GM19043 (cell line): ENCODE results near the gene LATS2.

Experiments used
- ATAC-seq: cut with Tn5 transposase; IDR thresholded peaks from one replicate; pipeline ENCODE4 v1.9.1; 2021; ENCODE audit warnings: low read depth; ENCODE audit not compliant: unreplicated experiment

LATS2 gene

DNA sequence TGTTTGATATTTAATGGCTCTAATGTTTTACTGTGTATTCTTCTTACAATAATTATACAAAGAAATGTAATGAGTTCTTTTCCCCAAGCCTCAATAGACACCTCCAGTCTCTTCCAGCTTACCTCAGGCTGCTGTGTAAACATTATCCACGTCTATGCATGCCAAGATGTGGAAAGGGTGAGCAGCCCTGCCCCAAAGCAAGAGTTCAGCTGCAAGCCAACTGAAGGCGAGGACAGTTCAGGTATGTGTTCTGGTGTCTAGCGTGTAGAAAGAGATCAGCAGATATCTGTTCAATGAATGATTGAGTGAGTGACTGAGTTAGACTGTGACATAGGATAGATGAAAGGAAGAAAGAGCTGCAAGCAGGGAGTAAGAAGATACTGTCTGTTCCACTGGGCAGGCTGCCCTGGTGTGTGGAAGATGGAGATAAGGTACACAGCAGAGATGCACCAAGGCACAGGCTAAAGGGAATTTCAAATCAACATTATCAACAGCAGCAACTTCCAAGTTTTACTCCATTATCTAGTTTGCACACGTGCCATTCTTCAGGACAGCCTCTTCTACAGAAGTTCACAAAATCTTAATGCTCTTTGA lies 66.0 kb downstream of the LATS2 start:
- no peak for ATAC-seq

DNA sequence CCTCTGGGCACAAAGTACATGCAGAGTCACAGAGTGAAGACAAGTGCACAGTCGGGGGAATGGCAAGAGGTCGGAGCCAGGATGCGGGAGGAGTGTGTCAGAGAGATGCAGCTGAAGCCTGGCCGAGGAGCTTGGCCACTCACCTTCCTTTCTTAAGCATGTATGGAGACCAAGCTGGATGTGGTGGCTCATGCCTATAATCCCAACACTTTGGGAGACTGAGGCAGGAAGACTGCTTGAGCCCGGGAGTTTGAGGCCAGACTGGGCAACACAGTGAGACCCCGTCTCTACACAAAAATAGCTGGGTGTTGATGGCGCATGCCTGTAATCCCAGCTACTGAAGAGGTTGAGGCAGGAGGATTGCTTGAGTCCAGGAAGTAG lies 67.0 kb downstream of the LATS2 start:
- ATAC-seq: no peak

DNA sequence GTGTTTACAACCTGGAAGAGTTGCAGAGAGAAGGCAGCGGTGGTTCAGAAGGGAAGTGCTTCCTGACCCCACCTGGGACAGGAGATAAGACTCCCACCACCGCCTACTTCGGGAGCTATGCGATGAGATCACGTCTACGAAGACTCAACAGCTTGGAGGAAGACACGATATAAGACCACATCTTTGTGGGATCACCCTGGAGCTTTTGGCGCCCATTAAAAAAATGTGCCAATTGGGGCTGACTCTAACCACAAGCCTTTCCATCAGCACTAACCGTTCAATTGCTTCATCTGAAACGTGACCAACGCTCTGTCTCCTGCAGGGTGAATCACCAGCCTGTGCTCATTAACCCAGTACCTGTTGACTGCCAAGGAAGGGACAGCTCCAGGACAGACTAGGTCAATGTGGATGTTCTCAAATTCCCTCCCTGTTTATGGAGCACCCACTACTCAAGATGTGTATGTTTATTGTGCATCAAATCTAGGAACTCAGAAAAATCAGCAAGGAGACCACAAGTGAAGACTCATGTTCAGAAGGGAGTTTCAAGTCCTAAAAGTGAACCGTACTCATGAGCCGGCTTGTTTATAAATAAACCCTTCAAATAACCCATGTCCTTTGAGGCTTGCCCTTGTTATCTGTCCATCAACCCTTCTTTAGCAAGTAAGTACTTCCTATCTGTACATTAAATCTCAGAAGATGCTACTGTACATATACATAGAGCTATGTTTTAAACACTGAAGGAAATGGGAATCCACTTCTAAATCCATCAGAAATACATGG lies 67.5 kb downstream of the LATS2 start:
- no peak for ATAC-seq

DNA sequence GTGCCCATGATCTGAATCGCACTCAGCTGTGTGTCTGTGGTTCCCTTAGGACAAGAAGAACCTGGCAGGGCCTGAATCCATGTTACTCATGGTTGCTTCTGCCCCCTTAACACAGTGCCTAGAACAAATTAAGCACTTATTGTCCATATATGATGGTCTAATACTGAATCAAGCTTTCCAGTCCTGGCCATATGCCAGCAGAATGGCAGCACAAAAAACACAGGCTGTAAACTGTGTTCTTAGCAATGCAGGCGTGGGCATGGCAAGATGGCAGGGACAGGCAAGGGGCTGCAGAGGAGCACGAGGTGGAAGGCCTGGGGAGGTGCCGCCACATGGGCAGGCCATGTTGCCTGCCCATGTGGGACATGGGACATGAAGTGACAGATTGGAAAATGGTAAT lies 68.2 kb downstream of the LATS2 start:
- no peak for ATAC-seq

DNA sequence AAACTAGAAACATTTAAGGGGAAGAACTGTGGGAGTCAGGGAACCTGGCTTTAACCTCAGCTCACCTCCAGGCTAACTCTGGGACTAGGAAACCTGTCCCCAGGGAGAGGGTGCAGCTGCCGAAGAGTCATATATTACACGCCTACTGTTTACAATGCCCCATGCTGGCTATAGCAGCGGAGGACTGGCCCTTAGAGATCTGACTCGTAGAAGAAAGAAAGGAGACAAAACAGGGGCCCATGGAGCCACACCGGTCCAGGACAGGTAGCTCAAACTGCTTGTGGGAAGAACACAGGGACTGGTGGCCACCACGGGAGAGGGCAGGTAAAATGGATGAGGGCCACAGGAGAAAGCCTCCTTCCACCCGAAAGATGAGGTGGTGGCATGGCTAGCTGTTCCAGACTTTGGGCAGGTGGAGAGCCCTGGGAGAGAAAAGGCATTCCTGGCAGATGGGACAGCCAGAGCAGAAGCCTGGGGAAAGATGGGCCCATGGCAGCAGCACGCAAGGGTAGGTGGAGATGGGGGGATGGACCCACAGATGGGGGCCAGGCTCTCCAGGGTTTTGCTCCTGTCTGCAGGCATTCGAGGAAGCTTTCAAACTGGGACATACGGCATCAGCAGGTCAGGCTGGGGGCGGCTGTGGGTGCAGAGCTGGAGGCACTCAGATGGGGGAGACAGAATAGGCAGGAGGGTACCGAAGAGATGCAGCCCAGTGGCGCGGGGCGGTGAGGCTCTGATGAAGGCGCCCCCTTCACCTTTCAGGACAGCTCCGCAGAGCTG lies 69.5 kb downstream of the LATS2 start:
- ATAC-seq: no peak

DNA sequence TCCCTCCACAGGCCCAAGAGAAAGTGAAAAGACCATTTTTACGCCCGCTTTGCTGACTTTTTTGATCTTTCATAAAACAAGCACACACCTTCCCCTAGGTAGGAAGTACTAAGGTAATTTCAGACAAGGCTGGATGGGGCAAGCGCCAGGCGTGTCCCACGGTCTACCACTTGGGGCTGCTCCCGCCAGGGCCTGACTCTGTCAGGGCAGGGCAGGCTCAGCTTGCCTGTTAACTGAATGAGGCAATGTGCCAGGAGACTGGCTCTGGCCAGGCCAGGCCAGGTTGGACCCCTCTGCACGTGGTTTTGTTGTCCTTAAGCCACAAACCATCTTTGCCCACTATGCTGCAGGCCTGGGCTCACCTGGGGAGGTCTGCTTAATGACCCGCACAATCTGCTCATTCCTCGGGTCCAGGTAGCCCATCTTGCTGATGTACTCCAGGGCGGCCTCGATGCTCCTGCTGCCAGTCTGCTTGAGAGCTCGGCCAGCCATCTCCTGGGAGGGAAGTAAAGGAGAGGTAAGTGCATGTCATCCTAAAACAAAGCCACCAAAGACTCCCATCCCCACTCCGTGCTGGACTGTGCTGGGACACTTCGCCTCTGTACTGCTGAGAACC lies 70.4 kb downstream of the LATS2 start:
- no peak for ATAC-seq

DNA sequence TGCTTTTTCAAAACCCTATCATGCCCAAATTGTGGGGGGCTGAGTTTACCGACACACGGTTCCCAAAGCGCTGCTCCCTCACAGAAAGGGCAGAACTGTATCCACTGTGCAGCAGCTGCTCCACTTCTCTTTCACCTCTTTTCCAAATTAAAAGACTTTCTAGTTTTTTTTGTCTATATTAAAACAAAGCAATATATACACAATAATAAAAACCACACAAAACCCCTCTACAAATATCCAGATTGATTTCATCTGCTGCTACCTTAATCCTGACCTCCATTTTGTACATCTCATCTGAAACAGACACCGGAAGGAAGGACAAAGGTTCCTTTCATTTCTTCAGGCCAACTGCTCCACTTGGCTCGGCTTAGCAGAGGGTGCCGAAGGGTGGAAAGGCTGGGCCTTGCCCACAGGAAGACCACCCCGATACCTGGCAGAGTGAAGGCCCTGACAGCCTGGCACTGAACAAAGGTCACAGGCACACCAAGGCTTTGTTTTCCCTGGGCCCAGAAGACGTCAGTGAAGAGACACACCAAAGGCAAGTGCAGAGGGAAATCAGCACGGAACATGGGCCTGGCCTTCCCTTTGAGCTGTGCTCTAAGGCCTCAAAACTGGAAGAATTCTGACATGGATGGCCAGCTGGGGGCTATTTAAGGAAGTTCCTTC lies 71.6 kb downstream of the LATS2 start:
- no peak for ATAC-seq

DNA sequence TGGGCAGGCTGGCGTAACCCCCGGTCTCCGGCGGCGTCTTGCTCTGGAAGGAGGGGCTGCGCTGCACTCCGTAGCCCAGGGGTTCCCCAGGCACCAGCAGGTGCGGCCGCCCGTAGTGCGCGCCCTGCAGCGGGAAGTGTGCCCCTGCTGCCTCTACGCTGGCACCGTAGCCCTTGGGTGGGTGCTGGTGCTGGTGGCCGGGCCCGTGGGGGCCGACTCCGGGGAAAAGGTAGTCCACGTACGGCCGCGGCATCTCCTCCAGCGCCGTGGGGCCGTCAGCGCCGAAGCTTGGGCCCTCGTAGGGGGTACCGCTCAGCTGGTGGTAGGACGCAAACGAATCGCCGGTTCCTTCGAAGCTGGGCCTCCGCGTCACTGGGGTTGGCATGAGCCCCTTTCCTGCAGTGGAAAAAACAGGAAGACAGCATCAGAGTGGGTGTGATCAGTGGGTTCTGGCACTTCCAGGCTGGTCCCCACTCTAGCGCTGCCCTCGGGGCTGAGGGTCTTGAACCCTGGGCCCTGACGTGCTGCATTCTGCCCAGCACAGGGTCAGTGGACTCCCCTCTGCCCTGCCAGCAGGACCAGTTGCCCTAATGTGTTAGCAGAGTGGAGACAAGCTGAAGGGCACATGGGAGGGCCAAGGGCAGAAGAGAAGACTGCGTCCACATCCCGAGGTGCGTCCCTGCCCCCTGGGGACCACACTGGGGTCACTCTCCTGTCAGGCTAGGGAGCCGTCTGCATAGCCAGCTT lies 72.3 kb downstream of the LATS2 start:
- ATAC-seq: no peak

DNA sequence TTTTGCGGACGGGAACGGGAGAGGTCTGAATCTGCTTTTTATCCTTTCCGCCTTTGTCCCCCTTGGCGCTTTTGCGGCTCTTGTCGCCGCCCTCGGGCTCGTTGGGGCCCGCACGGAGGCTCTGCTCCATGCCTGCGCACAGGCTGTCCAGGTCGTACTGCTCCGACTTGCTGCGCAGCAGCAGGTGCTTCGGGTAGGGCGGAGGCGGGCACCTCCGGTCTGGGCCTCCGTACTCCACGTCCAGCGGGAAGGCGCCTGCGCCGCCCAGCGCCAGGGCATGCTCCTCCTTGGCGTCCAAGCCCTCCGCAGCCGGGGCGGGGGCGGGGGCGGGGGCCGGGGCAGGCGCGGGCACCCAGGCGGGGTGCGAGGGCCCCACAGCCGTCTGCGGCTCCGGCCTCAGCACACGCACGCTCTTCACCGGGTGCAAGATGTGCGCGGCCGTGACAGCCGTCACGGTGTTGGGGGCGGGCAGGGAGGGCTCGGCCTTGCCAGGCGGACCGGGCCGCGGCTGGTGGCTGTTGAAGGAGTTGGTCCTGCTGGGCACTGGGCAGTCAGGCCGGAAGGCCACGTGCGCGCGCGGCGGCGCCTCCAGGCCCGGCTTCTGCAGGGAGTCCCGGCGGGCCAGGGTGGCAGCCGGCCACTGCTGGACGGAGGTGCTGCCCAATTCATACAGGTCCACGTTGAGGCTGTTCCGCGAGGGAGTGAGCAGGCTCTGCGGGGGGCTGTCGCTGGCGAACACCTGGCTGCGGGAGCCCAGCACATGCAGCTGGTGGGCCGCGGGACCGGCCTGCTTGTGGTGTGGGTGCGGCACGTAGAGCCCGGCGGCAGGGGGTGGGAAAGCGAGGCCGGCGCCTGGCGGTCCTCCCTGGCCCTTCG lies 73.1 kb downstream of the LATS2 start:
- ATAC-seq: no peak

DNA sequence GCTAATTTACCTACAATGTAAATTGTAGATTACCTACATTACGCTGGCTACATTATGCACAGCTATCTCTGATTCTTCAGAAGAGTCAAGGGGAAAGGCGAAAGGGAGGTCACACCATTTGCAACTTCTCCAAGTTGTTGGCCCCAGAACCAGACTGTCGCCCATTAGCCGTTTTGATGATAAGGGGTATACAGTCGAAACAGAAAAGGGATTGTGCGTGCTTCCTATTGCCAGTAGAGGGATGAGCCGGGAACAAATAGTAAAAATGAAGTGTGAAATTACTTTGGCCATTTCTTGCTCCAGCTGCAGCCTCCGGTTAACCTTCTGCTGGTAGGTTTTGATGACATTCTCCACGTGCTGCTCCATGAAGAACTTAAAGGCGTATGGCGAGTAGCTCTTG lies 73.8 kb downstream of the LATS2 start:
- no peak for ATAC-seq

DNA sequence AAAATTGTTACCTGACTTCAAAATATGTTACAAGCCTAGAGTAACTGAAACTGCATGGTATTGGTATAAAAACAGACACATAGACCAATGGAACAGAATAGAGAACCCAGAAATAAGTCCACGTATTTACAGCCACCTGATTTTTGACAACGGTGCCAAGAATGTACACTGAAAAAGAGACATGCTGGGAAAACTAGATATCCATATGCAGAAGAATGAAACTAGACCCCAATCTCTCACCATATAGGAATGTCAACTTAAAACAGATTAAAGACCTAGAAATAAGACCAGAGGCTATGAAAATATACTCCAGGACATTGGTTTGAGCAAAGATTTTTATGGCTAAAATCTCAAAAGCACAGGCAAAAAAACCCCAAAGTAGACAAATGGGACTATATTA lies 76.5 kb downstream of the LATS2 start:
- ATAC-seq: no peak

DNA sequence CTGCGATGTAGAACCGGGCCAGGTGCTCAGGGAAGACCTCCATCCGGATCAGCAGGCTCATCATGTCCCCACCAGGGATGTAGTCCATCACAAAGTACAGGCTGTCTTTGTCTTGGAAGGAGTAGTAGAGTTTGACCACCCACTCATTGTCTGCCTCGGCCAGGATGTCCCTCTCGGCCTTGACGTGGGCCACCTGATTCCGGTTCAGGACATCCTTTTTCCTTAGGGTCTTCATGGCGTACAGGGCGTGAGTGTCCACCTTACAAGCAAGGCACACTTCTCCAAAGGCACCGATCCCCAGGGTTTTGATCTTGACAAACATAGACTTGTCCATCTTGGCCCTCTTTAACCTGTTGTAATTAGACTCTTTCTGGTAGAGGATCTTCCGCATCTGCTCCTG lies 78.0 kb downstream of the LATS2 start:
- ATAC-seq: no peak

DNA sequence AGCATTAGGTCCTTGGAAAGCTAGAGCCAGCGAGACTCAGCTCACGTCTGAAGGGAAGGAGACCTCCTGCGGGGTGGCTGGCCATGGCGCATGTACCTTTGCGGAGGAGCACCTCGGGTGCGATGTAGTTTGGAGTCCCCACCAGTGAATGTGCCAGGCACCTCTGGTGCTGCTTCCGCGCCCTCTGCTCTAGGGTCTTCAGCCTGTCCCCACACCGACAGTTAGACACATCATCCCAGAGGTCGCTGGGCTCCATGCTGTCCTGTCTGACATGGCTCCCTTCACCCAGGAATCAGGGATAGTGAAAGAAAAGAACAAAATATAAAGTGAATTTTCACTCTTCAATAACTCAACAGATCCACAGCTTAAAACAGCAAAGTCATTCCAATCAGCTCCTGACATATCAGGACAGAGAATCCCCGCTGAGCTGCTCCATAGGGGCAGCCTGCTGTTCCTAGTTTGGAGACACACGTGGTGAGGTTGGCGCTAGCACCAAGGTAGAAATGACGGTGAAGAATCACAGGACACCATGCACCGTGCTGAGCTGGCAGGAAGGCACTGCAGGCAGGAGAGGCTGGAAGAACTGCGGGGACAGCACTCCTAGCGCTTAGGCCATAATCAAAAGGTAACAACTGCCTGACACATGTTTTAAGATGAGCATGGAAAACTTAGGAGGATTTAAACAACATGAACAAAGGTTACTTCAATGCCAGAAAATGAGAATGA lies 79.9 kb downstream of the LATS2 start:
- no peak for ATAC-seq

DNA sequence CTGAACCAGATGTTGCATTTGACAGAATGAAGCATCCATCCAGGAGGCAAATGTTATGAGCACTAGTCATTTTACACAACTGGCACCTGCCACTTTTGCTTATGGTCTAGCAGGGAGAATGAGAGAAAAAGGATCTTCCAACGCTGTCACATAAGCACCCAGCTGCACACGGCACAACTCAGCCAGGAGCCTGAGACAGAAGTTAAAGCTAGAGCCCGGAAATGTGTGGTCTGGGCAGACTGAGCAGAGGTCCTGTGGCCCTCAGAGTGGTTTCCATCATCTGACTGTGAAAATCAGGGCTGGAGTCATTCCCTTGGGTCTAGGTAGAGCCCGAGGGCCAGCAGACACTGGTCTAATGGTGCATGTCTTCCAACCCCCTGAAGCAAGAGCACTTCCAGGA lies 80.5 kb downstream of the LATS2 start:
- no peak for ATAC-seq

DNA sequence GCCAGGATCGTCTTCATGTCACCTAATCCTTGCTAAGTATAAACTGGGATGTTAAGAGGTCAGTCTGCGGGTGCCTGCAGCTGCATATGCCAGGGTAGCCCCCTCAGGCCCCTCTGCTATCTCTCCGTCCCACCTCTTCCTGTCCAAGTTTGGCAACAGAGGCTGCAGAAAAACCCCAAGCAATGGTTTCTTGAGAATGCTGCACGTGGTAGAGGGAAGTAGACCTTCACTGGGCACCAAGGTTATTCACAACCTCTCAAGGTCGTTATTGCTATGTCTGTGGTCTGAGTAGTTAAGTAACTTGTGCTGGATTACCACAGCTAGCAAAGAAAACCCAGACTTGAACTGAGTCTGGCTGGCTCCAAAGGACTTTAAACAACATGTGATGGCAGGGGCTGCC lies 81.0 kb downstream of the LATS2 start:
- ATAC-seq: no peak

DNA sequence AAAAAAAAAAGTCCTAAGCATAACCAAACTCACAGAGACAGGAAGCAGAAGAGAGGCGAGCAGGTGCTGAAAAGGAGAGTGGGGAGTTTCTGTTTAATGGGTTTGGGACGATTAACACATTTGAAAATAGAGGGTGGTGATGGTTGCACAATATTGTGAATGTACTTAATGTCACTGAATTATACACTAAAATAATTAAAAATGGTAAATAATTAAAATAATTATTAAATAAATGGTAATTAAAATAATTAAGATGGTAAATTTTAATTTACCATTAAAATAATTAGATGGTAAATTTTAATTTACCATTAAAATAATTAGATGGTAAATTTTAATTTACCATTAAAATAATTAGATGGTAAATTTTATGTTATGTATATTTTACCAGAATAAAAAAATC lies 84.0 kb downstream of the LATS2 start:
- no peak for ATAC-seq

DNA sequence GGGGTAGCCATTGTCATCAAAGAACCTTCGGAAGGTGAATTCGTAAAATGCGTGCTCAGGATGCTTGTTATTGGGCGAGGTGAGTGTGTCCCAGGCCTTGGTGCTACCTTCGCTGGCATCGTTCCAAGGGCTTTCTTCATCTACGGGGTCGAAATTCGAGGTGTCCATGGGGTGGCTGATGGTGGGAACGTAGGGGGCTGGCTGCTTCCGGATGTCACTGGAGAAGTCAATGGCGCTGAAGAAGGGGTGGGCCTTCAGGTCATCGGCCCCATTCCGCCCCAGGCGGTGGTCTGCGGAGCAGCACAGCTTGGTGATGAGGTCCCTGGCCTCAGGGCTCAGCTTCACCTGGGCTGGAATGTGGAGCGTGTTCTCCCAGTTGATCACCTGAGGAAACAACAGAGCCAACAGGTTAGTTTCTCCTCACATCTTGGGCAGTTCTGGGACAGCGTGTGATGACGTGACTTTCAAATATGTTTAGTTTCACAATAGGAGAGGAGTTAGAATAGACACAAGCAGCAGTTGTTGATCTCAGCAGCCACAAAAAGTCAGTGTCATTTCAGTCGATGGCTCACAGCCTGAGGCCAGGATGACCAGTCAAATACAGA lies 86.3 kb downstream of the LATS2 start:
- ATAC-seq: no peak

DNA sequence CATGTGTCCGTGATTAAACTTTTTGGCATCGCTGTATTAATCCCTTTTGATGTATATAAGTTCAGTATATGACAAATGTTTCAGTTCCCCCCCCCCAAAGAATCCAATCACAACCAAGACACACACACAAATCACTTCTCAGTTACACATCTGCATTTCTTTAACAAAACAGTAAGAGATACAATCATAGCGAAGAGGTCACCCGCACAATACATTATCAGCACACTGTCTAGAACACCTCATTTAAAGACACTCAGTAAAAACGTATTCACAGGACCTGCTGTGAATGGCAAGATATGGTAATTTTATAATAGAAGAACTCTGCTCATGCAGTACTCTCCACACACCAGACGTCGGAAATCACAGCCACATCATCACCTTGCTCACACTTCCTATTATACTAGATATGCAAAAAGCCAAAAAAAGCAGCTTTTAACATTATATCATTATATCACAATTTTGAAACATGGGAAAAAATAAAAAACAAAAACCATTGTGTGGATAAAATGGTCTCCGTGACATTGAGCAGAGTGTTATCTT lies 87.4 kb downstream of the LATS2 start:
- ATAC-seq: no peak
